ENCODE measurements around the gene CDK5RAP1. TPM values are rescaled to one million over a fixed set of nuclear protein-coding genes. Genes with fewer than 3 reads are reported as not detected.

The CDK5RAP1 gene
- total and polyA plus RNA-seq, 8 donors = 8.1 to 63.9 (median 11.9) TPM

DNA sequence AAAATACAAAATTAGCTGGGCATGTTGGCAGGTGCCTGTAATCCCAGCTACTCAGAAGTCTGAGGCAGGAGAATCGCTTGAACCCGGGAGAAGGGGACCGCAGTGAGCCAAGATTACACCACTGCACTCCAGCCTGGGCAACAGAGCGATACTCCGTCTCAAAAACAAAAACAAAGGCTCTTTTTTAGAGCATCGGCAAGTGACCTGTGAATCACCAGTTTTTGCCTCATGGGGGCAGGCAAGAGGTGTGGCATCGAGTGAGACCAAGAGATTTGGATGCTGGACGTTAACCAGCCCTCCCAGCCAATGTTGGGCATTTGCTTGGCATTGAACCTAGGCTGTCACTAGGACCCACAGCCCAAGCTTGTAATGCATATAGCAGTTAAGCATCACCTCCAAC, 14.6 kb upstream of the CDK5RAP1 start:
- FAIRE-seq (no peak), DNase-seq (peak in 1 of 6 donors; percentile 21), ATAC-seq (peak in 3 of 4 donors; percentile 66 to 79 (median 77))
- TF ChIP-seq, protein P1, sequence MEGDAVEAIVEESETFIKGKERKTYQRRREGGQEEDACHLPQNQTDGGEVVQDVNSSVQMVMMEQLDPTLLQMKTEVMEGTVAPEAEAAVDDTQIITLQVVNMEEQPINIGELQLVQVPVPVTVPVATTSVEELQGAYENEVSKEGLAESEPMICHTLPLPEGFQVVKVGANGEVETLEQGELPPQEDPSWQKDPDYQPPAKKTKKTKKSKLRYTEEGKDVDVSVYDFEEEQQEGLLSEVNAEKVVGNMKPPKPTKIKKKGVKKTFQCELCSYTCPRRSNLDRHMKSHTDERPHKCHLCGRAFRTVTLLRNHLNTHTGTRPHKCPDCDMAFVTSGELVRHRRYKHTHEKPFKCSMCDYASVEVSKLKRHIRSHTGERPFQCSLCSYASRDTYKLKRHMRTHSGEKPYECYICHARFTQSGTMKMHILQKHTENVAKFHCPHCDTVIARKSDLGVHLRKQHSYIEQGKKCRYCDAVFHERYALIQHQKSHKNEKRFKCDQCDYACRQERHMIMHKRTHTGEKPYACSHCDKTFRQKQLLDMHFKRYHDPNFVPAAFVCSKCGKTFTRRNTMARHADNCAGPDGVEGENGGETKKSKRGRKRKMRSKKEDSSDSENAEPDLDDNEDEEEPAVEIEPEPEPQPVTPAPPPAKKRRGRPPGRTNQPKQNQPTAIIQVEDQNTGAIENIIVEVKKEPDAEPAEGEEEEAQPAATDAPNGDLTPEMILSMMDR (IDR thresholded peaks at IDR 0.05) = peak in 2 of 4 donors; percentile 9 to 28
- Histone ChIP-seq H3K9me3 (no peaks in the 10 kb centered on the region), H3K36me3 (peaks cover 0 to 5% (median 0%) of the 10 kb centered on the region in 3 donors), H3K27me3 (no peaks in the 10 kb centered on the region), H3K4me1 (no peaks in the 10 kb centered on the region), H3K4me3 (no peak overlapping the region), H3K27ac (no peak overlapping the region)
- 45 to 53% methylated on average over 8 of the region's 8 CpGs for WGBS, 2 donors
- intact Hi-C loops (cut with DNase I) = no loop called here

DNA sequence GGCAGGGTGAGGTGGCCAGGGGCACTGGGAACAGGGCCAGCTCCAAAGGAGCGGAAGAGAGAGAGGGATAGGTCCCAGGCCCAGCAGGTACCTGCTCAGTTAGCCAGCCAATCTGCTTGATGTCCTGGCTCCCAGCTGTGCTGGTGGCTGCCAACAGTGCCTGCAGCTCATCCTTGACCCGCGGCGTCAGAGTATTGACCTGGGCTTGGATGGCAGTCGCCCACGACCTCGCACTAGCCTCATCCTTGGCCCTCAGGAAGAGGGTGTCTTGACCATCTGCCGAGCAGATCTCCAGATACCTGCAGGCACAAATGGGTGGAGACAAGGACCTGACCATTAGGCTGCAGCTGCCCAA, 11.1 kb upstream of the CDK5RAP1 start:
- WGBS, 2 donors = 90 to 94% methylated on average over 8 of the region's 8 CpGs
- Histone ChIP-seq H3K4me3 (no peak overlapping the region), H3K27me3 (no peaks in the 10 kb centered on the region), H3K36me3 (peaks cover 0 to 5% (median 0%) of the 10 kb centered on the region in 3 donors), H3K4me1 (no peaks in the 10 kb centered on the region), H3K27ac (no peak overlapping the region), H3K9me3 (no peaks in the 10 kb centered on the region)
- ATAC-seq = no peak
- intact Hi-C loops (cut with DNase I) = no loop called here
- FAIRE-seq = no peak
- TF ChIP-seq, protein P1 (IDR thresholded peaks at IDR 0.05) = no peak
- DNase-seq = no peak

DNA sequence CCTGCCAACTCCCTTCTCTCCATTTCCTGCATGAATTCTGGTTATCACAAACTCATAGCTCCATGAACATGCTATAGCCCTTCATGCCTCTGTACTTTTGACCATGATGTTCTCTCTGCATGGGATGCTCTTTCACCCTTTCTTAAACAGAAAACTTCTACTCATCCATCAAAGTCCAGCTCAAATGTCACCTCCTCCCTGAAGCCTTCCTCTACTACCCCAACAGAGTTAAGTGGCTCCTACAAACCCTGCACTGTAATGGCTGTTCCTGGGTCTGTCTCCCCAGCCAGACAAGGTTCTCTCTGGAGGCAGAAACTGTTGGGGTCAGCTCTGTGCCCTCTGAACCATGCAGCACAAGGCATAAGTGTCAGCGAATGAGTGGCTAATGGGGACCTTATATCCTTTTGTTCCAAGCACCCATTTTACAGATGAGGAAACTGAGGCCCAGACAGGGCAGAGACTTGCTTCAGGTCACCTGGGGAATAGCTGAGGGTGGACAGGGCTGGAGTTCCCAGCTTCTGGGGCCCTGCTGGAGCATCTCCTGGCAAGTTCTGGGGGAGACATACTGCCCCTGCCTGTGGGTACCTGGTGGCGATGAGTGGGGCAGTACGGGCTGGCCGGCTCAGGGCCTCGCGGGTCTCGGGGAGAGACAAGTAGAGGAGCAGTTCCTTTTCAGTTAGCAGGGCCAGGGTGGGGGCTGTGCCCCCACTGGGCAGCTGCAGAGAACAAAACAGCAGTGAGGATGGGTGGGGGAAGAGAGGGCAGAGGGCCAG, 10.6 kb upstream of the CDK5RAP1 start:
- no peak for ATAC-seq
- DNase-seq = no peak
- FAIRE-seq = no peak

DNA sequence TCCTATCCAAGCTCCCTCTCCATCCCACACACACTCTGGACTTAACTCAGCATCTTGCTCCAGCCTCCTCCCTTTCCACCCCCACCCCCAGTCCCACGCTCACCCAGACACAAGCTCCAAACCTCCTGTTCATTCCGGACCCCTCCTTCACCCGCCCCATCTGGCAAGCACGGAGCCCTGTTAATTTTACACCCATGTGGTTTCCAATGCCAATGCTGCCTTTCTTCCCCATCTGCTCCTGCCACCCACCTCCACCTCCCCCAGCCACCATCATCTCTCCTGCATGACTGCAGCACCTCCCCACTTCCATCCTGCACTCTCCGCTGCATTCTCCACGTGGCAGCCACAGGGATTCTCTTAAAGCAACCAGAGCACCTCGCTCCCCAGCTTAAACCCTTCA, 9.9 kb upstream of the CDK5RAP1 start:
- TF ChIP-seq, protein P1 (IDR thresholded peaks at IDR 0.05) = no peak
- ATAC-seq = no peak
- FAIRE-seq = no peak
- intact Hi-C loops (cut with DNase I) = no loop called here
- no peaks in the 10 kb centered on the region for H3K4me1 ChIP-seq
- H3K27ac ChIP-seq = no peak overlapping the region
- no peak for DNase-seq
- WGBS, 2 donors = 87 to 89% methylated on average over 7 of the region's 7 CpGs
- no peaks in the 10 kb centered on the region for H3K9me3 ChIP-seq
- no peak overlapping the region for H3K4me3 ChIP-seq
- peaks cover 0 to 5% (median 0%) of the 10 kb centered on the region in 3 donors for H3K36me3 ChIP-seq
- H3K27me3 ChIP-seq = no peaks in the 10 kb centered on the region

More for the DNA sequence above, 10.6 kb upstream of the CDK5RAP1 start:
- H3K9me3 ChIP-seq = no peaks in the 10 kb centered on the region
- 93 to 97% methylated on average over 7 of the region's 7 CpGs for WGBS, 2 donors
- H3K36me3 ChIP-seq = peaks cover 0 to 5% (median 0%) of the 10 kb centered on the region in 3 donors
- no peak overlapping the region for H3K4me3 ChIP-seq
- TF ChIP-seq, protein P1 (IDR thresholded peaks at IDR 0.05) = no peak
- H3K27me3 ChIP-seq = no peaks in the 10 kb centered on the region
- intact Hi-C loops (cut with DNase I) = no loop called here
- no peaks in the 10 kb centered on the region for H3K4me1 ChIP-seq
- no peak overlapping the region for H3K27ac ChIP-seq

DNA sequence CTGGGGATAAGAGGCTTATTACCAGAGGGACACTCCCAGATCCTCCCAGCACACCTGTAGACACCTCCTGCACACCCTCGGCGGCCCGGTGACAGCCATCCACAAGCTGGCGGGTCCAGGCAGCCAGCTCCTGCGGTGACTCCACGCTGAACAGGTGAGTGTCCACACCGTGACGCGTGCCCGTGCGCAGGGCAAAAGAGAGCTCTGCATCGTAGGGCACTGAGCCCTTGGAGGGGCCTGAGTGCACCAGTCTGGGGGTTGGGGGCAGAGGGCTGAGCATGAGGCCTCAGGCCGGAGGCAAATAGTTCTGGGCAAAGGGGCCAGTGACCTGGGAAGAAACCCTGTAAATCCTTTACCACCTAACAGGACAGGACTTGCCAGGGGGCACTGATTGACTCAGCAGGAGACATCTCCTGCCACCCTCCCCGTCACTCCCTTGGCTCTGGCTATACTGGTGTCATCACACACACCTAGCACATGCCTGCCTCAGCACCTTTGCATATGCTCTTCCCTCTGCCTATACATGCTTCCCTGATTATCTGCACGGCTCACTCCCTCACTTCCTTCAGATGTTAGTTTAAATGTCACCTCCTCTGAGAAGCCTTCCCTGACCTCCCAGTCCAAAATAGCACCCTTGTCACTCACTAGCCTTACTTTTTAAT, 8.9 kb upstream of the CDK5RAP1 start:
- Histone ChIP-seq H3K27me3 (no peaks in the 10 kb centered on the region), H3K9me3 (no peaks in the 10 kb centered on the region), H3K27ac (no peak overlapping the region), H3K36me3 (peaks cover 0 to 5% (median 0%) of the 10 kb centered on the region in 3 donors), H3K4me1 (no peaks in the 10 kb centered on the region), H3K4me3 (no peak overlapping the region)
- no peak for FAIRE-seq
- intact Hi-C loops (cut with DNase I) = no loop called here
- WGBS, 2 donors = 95 to 97% methylated on average over 15 of the region's 15 CpGs
- TF ChIP-seq, protein P1 (IDR thresholded peaks at IDR 0.05) = no peak
- no peak for ATAC-seq
- DNase-seq = peak in 1 of 6 donors; percentile 67
